ENCODE measurements around the gene MYL12A. TPM values are rescaled to one million over a fixed set of nuclear protein-coding genes. Genes with fewer than 3 reads are reported as not detected.
"Not testable (repeated sequence)": the region's sequence is repeated elsewhere in the genome, so short reads cannot be mapped to it uniquely, and the experiment has no call there.

MYL12A gene
- total RNA-seq = 2,252 TPM
- long read RNA-seq, transcript MYL12A-201 (4 exons, 1,229 nt) = minor isoform, 195 of 1,145 reads
- long read RNA-seq, transcript MYL12A-202 (4 exons, 899 nt) = major isoform, 895 of 1,145 reads
- long read RNA-seq, partial matches to known transcripts = 33 of 1,145 reads
- long read RNA-seq, other reads (novel, unspliced or antisense) = 14 of 1,145 reads

- DNase-seq (ENCODE audit: missing footprints) (peak; percentile 100), ATAC-seq (peak; percentile 93)
- intact Hi-C loops (cut with DNase I) = loop anchor here (1.0 to 5.0 kb wide), 6 partner anchors 29 to 315 kb away; partner anchors contain the start of genes LPIN2, MYOM1 and TGIF1
Observed at GRCh38 chr18:3247240-3248061, at the start of gene MYL12A. Gene MYL12A (plus strand): TSS chr18:3247801. CDS start chr18:3253248, 5,447 bp downstream.

GRCh38 chr18:3198260-3198860 lies 49.2 kb upstream of the MYL12A start:
- DNase-seq (ENCODE audit: missing footprints); intact Hi-C loops (cut with DNase I); ATAC-seq: not testable (repeated sequence)

GRCh38 chr18:3199942-3200645 lies 47.5 kb upstream of the MYL12A start:
- DNase-seq (ENCODE audit: missing footprints) (no peak), ATAC-seq (no peak)
- intact Hi-C loops (cut with DNase I) = no loop called here

GRCh38 chr18:3205239-3205638 lies 42.4 kb upstream of the MYL12A start:
- no peak for ATAC-seq
- intact Hi-C loops (cut with DNase I) = no loop called here
- no peak for DNase-seq (ENCODE audit: missing footprints)

GRCh38 chr18:3207565-3207964 lies 40.0 kb upstream of the MYL12A start:
- peak; percentile 46 for ATAC-seq
- intact Hi-C loops (cut with DNase I) = no loop called here
- DNase-seq (ENCODE audit: missing footprints) = no peak

GRCh38 chr18:3209859-3210569 lies 37.6 kb upstream of the MYL12A start:
- DNase-seq (ENCODE audit: missing footprints) = no peak
- intact Hi-C loops (cut with DNase I) = no loop called here
- no peak for ATAC-seq

GRCh38 chr18:3211236-3211992 lies 36.2 kb upstream of the MYL12A start:
- ATAC-seq (peak; percentile 82), DNase-seq (ENCODE audit: missing footprints) (no peak)
- intact Hi-C loops (cut with DNase I) = no loop called here

- ATAC-seq = no peak
- DNase-seq (ENCODE audit: missing footprints) = no peak
- intact Hi-C loops (cut with DNase I) = no loop called here
Observed at GRCh38 chr18:3212657-3213056, 34.9 kb upstream of the MYL12A start.

- DNase-seq (ENCODE audit: missing footprints) (no peak), ATAC-seq (no peak)
- intact Hi-C loops (cut with DNase I) = no loop called here
Observed at GRCh38 chr18:3213300-3214059, 34.1 kb upstream of the MYL12A start.

- DNase-seq (ENCODE audit: missing footprints) = no peak
- intact Hi-C loops (cut with DNase I) = no loop called here
- ATAC-seq = no peak
Observed at GRCh38 chr18:3214855-3215637, 32.6 kb upstream of the MYL12A start.

- ATAC-seq (no peak), DNase-seq (ENCODE audit: missing footprints) (no peak)
- intact Hi-C loops (cut with DNase I) = no loop called here
Observed at GRCh38 chr18:3216987-3217386, 30.6 kb upstream of the MYL12A start.

- intact Hi-C loops (cut with DNase I) = loop anchor here (2.0 kb wide), 1 partner anchor 29 kb away; the partner anchor contains the start of gene MYL12A
- ATAC-seq = peak; percentile 58
- no peak for DNase-seq (ENCODE audit: missing footprints)
Observed at GRCh38 chr18:3217948-3218647, 29.5 kb upstream of the MYL12A start.

GRCh38 chr18:3218819-3219218 lies 28.8 kb upstream of the MYL12A start:
- no peak for ATAC-seq
- intact Hi-C loops (cut with DNase I) = loop anchor here (2.0 kb wide), 1 partner anchor 28 kb away; the partner anchor contains the start of gene MYL12A
- DNase-seq (ENCODE audit: missing footprints) = no peak

GRCh38 chr18:3219241-3219630 lies 28.4 kb upstream of the MYL12A start:
- ATAC-seq (no peak), DNase-seq (ENCODE audit: missing footprints) (no peak)
- intact Hi-C loops (cut with DNase I) = loop anchor here (2.0 kb wide), 1 partner anchor 28 kb away; the partner anchor contains the start of gene MYL12A

GRCh38 chr18:3219631-3220335 lies 27.8 kb upstream of the MYL12A start, which contains the start of gene MYOM1:
Gene MYOM1 (minus strand): TSS chr18:3219968. CDS start chr18:3215223, 4,745 bp downstream.
- intact Hi-C loops (cut with DNase I) = loop anchor here (2.0 kb wide), 1 partner anchor 27 kb away; the partner anchor contains the start of gene MYL12A
- DNase-seq (ENCODE audit: missing footprints) (no peak), ATAC-seq (peak; percentile 80)
